Hematopoietic multipotent progenitor cell (in vitro differentiated cells): ENCODE results near the gene PRSS23. TPM values are rescaled to one million over a fixed set of nuclear protein-coding genes. Genes with fewer than 3 reads are reported as not detected.

Source experiments
- DNase-seq, 3 donors: peaks; one replicate each; pipeline ENCODE4 v3.0.0-alpha.2; 2011 to 2015; ENCODE audit warnings: low read depth in 2 of 3, low spot score in 2 of 3
- total RNA-seq: library from RNA; depleted of rRNA; stranded (reverse); fragments of >200 nt; gene quantifications from one replicate; pipeline ENCODE4 v1.2.3, GENCODE V29; 2012

The PRSS23 gene
- total RNA-seq, 1 donor, result 1.1 TPM

- DNase-seq, result no peak
Observed at GRCh38 chr11:86790195-86790725, 10.1 kb upstream of the PRSS23 start.

GRCh38 chr11:86790867-86791849 is 9.2 kb upstream of the PRSS23 start:
- DNase-seq, result no peak

- DNase-seq, result no peak
Observed at GRCh38 chr11:86792150-86792549, 8.2 kb upstream of the PRSS23 start.

GRCh38 chr11:86793307-86793706 is 7.0 kb upstream of the PRSS23 start:
- peak in 2 of 3 donors; percentile 38 to 77 for DNase-seq

GRCh38 chr11:86795511-86795910 is 4.8 kb upstream of the PRSS23 start:
- DNase-seq, result no peak

GRCh38 chr11:86795949-86796348 is 4.4 kb upstream of the PRSS23 start:
- no peak for DNase-seq

- DNase-seq, result no peak
Observed at GRCh38 chr11:86797133-86797532, 3.2 kb upstream of the PRSS23 start.

GRCh38 chr11:86798988-86799387 is 1.4 kb upstream of the PRSS23 start:
- DNase-seq, result no peak

GRCh38 chr11:86799680-86800075 is 664 bp upstream of the PRSS23 start:
- DNase-seq, result peak in 1 of 3 donors; percentile 21

- no peak for DNase-seq
Observed at GRCh38 chr11:86800960-86801272, 574 bp downstream of the PRSS23 start.

- DNase-seq, result no peak
Observed at GRCh38 chr11:86801364-86801763, 1.0 kb downstream of the PRSS23 start.

- no peak for DNase-seq
Observed at GRCh38 chr11:86802146-86802545, 1.8 kb downstream of the PRSS23 start.

GRCh38 chr11:86802601-86803051 is 2.3 kb downstream of the PRSS23 start:
- peak in 1 of 3 donors; percentile 65 for DNase-seq

- no peak for DNase-seq
Observed at GRCh38 chr11:86803136-86804045, 3.0 kb downstream of the PRSS23 start.

GRCh38 chr11:86804951-86805350 is 4.6 kb downstream of the PRSS23 start:
- DNase-seq, result no peak

GRCh38 chr11:86805873-86806310 is 5.5 kb downstream of the PRSS23 start:
- DNase-seq, result peak in 1 of 3 donors; percentile 37

- no peak for DNase-seq
Observed at GRCh38 chr11:86806903-86807302, 6.6 kb downstream of the PRSS23 start.

- DNase-seq, result no peak
Observed at GRCh38 chr11:86807360-86807759, 7.0 kb downstream of the PRSS23 start.

- DNase-seq, result no peak
Observed at GRCh38 chr11:86809561-86809960, 9.2 kb downstream of the PRSS23 start.

GRCh38 chr11:86810288-86810687 is 9.9 kb downstream of the PRSS23 start:
- no peak for DNase-seq
